ENCODE results near the gene PRKAG1. TPM values are rescaled to one million over a fixed set of nuclear protein-coding genes. Genes with fewer than 3 reads are reported as not detected.

PRKAG1 gene
- total RNA-seq, 1 donor from 2014 or later, result 24.0 TPM

DNA sequence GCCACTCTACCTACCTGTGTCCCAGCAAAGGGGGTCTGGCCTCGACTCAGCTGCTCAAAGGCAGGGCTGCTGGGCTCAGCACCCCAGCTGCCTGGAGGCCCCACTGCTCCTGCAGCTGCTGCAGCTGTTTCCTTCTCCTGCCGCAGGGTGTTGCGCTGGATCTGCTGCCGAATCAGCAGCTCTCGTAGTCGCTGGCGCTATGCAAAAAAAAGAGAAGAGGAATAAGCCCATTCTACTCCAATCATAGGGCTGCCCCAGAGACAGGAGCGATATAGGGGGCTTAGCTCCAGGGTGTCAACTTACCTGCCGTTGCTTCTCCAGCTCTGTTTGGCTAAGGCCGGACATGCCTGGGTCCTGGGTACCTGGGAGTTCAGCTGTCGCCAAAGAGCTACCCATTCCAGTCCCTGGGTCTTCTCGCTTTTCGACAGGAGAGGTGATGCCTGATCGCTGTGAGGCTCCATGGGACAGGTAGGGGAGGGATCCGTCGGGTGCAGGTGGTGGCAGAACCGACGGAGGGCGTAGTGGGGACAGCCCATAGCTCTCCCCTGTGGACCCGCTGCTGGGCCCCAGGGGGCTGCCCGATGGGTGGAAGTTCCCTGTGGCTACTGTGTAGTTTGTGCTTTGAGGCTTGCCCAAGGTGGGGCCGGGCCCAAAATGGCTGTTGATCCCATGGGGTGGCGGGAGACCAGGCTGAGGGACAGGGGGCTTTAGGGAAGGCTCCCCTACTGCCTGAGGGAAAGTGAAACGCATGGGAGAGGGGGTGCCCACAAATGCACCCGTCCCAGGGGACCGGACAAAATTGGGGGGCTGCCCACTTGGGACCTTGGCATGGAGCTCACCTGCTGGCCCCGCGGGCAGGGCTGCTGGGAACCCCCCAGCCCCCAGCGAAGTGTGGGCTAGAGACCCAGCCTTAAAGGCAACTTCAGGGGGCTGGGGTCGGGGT lies 21.1 kb upstream of the PRKAG1 start:
- Mint-ChIP-seq H3K4me1 (ENCODE audit: unreplicated experiment) (no peaks in the 10 kb centered on the region), H3K27ac (ENCODE audit: unreplicated experiment) (no peak overlapping the region), H3K4me3 (ENCODE audit: unreplicated experiment) (no peak overlapping the region), H3K36me3 (ENCODE audit: low read depth, unreplicated experiment) (peaks cover 58% of the 10 kb centered on the region), H3K9me3 (ENCODE audit: unreplicated experiment) (no peaks in the 10 kb centered on the region), H3K27me3 (ENCODE audit: unreplicated experiment) (peaks cover 13% of the 10 kb centered on the region)
- TF ChIP-seq, protein P1, sequence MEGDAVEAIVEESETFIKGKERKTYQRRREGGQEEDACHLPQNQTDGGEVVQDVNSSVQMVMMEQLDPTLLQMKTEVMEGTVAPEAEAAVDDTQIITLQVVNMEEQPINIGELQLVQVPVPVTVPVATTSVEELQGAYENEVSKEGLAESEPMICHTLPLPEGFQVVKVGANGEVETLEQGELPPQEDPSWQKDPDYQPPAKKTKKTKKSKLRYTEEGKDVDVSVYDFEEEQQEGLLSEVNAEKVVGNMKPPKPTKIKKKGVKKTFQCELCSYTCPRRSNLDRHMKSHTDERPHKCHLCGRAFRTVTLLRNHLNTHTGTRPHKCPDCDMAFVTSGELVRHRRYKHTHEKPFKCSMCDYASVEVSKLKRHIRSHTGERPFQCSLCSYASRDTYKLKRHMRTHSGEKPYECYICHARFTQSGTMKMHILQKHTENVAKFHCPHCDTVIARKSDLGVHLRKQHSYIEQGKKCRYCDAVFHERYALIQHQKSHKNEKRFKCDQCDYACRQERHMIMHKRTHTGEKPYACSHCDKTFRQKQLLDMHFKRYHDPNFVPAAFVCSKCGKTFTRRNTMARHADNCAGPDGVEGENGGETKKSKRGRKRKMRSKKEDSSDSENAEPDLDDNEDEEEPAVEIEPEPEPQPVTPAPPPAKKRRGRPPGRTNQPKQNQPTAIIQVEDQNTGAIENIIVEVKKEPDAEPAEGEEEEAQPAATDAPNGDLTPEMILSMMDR (IDR thresholded peaks at IDR 0.05; ENCODE audit: unreplicated experiment), result no peak
- DNase-seq (ENCODE audit: low spot score), result no peak

DNA sequence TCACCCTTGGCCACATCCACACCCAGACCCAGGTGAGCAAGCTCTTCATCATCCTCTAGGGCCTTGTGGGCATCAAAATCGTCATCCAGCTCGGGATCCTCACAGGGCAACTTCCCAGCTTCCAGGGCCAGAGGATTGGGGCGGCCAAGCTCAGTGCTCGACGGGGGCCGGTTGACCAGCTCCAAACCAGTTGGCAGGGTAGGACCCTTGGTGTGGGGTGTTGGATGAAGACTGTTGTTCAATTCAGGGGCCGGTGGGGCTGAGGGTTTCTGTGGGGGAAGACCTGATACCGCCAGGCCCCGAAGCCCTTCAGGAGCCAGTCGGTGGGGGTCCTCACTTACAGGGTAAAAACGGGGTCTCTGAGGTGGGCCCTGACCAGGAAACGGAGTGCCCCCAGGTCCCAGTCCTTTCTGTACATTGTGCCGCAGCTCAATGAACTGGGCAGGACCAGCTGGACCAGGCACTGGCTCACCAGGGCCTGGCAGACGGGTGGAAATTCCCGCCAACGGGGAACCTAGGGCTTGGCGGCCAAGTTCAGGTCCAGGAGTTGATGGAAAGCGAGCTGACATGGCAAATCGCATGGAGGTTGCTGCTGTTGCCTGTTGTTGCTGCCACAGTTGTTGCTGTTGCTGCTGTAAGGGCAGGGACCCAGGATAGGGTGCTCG lies 19.8 kb upstream of the PRKAG1 start:
- Mint-ChIP-seq H3K36me3 (ENCODE audit: low read depth, unreplicated experiment) (peaks cover 57% of the 10 kb centered on the region), H3K27me3 (ENCODE audit: unreplicated experiment) (peaks cover 15% of the 10 kb centered on the region), H3K4me3 (ENCODE audit: unreplicated experiment) (peak overlapping the region; percentile 58), H3K9me3 (ENCODE audit: unreplicated experiment) (no peaks in the 10 kb centered on the region), H3K4me1 (ENCODE audit: unreplicated experiment) (no peaks in the 10 kb centered on the region), H3K27ac (ENCODE audit: unreplicated experiment) (no peak overlapping the region)
- no peak for DNase-seq (ENCODE audit: low spot score)
- TF ChIP-seq, protein P1 (IDR thresholded peaks at IDR 0.05; ENCODE audit: unreplicated experiment), result no peak

DNA sequence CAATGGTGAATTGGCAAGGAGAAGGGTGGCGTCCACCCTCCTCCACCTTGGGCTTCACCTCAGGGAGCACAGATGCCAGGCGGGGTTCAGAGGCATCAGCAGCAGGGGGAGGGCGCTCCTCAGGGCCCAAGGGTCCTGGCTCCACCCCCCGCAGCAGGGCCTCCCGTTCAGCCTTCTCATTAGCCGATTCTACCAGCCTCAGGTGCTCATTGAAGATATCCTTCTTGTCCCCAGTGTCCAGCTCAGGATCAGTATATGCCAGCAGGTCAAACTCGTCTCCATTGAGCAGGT lies 19.3 kb upstream of the PRKAG1 start:
- Mint-ChIP-seq H3K36me3 (ENCODE audit: low read depth, unreplicated experiment) (peaks cover 53% of the 10 kb centered on the region), H3K27me3 (ENCODE audit: unreplicated experiment) (peaks cover 12% of the 10 kb centered on the region), H3K4me3 (ENCODE audit: unreplicated experiment) (peak overlapping the region; percentile 37), H3K4me1 (ENCODE audit: unreplicated experiment) (no peaks in the 10 kb centered on the region), H3K9me3 (ENCODE audit: unreplicated experiment) (no peaks in the 10 kb centered on the region), H3K27ac (ENCODE audit: unreplicated experiment) (no peak overlapping the region)
- no peak for DNase-seq (ENCODE audit: low spot score)
- TF ChIP-seq, protein P1 (IDR thresholded peaks at IDR 0.05; ENCODE audit: unreplicated experiment), result no peak

DNA sequence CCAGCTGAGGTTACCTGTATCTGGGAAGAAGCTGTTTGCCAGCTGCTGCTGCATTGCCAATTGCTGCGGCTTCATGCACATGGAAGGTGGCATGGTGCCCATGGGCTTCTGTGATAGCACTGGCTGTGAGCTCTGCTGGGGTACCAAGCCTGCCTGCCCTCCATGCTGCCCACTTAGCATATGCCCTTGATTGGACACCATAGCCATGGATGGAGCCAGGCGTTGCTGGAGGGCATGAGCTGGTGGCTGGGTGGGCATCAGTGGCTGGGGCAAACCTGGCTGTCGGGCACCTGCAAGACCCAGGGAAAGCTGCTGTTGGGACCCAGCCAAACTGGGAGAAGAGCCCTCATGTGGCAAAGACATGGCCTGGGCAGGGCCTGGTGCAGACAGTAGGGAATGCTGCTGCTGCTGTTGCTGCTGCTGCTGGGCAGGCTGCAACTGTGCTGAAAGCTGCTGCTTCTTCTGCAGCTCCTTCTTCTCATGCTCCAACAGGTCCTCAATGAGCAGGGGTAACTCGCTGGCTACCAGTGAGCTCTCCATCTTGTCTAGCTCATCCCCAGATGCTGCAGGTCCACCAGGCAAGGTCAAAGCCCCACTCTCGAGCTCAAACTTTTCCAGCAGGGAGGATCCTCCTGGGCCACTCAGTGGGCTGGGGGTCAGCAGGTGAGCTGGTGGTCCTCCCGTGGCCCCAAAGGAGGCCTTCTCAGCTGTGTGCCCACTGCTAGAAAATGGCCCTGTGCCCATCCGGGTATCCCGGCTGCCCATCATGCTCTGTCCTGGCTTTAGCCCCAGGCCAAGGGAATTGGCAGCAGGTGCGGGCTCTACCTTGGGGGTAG lies 18.8 kb upstream of the PRKAG1 start:
- Mint-ChIP-seq H3K27me3 (ENCODE audit: unreplicated experiment) (peaks cover 17% of the 10 kb centered on the region), H3K4me1 (ENCODE audit: unreplicated experiment) (no peaks in the 10 kb centered on the region), H3K4me3 (ENCODE audit: unreplicated experiment) (no peak overlapping the region), H3K36me3 (ENCODE audit: low read depth, unreplicated experiment) (peaks cover 53% of the 10 kb centered on the region), H3K27ac (ENCODE audit: unreplicated experiment) (no peak overlapping the region), H3K9me3 (ENCODE audit: unreplicated experiment) (no peaks in the 10 kb centered on the region)
- DNase-seq (ENCODE audit: low spot score), result no peak
- TF ChIP-seq, protein P1 (IDR thresholded peaks at IDR 0.05; ENCODE audit: unreplicated experiment), result no peak
